H9 (cell line): Measurements from ENCODE around the gene MAP3K7. TPM values are rescaled to one million over a fixed set of nuclear protein-coding genes. Genes with fewer than 3 reads are reported as not detected.

ENCODE experiments used
- DNase-seq: peaks from one replicate; pipeline ENCODE4 v3.0.0-alpha.2; 2017
- H2AFZ ChIP-seq: one replicate; pipeline ENCODE4 v1.6.1; 2013; ENCODE audit warnings: mild to moderate bottlenecking, low read length, control low read depth, moderate library complexity
- H2AK5ac ChIP-seq: 2 replicates; pipeline ENCODE4 v1.6.1; 2013; ENCODE audit warnings: low read length, control low read depth, mixed read lengths; ENCODE audit not compliant: insufficient read length
- H2BK120ac ChIP-seq: one replicate; pipeline ENCODE4 v1.6.1; 2013; ENCODE audit warnings: low read depth, mild to moderate bottlenecking, low read length, control low read depth, inconsistent platforms; ENCODE audit not compliant: poor library complexity, severe bottlenecking
- H2BK12ac ChIP-seq: 2 replicates; pipeline ENCODE4 v1.6.1; 2013; ENCODE audit warnings: low read length, control low read depth, mixed read lengths, low read depth; ENCODE audit not compliant: insufficient read length
- H2BK15ac ChIP-seq: 2 replicates; pipeline ENCODE4 v1.6.1; 2013; ENCODE audit warnings: low read depth, low read length, control low read depth
- H2BK20ac ChIP-seq: one replicate; pipeline ENCODE4 v1.6.1; 2013; ENCODE audit warnings: low read depth, mild to moderate bottlenecking, low read length, control low read depth, inconsistent platforms; ENCODE audit not compliant: poor library complexity, severe bottlenecking
- H2BK5ac ChIP-seq: 2 replicates; pipeline ENCODE4 v1.6.1; 2013; ENCODE audit warnings: low read length, control low read depth, mixed read lengths; ENCODE audit not compliant: insufficient read length
- H3K14ac ChIP-seq: 2 replicates; pipeline ENCODE4 v1.6.1; 2013; ENCODE audit warnings: low read length, control low read depth; ENCODE audit not compliant: insufficient read depth
- H3K18ac ChIP-seq: 2 replicates; pipeline ENCODE4 v1.6.1; 2013; ENCODE audit warnings: low read depth, mild to moderate bottlenecking, mixed read lengths, low read length, control low read depth; ENCODE audit not compliant: insufficient read length
- H3K23ac ChIP-seq: 2 replicates; pipeline ENCODE4 v1.6.1; 2013; ENCODE audit warnings: low read length, control low read depth, mixed read lengths, low read depth; ENCODE audit not compliant: insufficient read length
- H3K23me2 ChIP-seq: 2 replicates; pipeline ENCODE4 v1.6.1; 2013; ENCODE audit warnings: low read depth, mild to moderate bottlenecking, mixed read lengths, low read length, control low read depth; ENCODE audit not compliant: insufficient read length, poor library complexity, severe bottlenecking
- H3K27ac ChIP-seq: 2 replicates; pipeline ENCODE4 v1.5.1; 2013; ENCODE audit warnings: low read length, control low read depth, mixed read lengths, low read depth; ENCODE audit not compliant: insufficient read length
- H3K27me3 ChIP-seq: 2 replicates; pipeline ENCODE4 v1.6.1; 2013; ENCODE audit warnings: low read length, control low read depth, inconsistent platforms; ENCODE audit not compliant: insufficient read depth
- H3K4ac ChIP-seq: 2 replicates; pipeline ENCODE4 v1.6.1; 2013; ENCODE audit warnings: low read depth, mild to moderate bottlenecking, control low read depth, inconsistent platforms, low read length, moderate library complexity
- H3K4me1 ChIP-seq: 2 replicates; pipeline ENCODE4 v1.6.1; 2013; ENCODE audit warnings: low read length, control low read depth, inconsistent platforms; ENCODE audit not compliant: insufficient read depth
- H3K4me2 ChIP-seq: 2 replicates; pipeline ENCODE4 v1.6.1; 2013; ENCODE audit warnings: low read length, control low read depth, mixed read lengths; ENCODE audit not compliant: insufficient read length, insufficient read depth
- H3K56ac ChIP-seq: 2 replicates; pipeline ENCODE4 v1.6.1; 2013; ENCODE audit warnings: low read depth, mild to moderate bottlenecking, mixed read lengths, low read length, control low read depth; ENCODE audit not compliant: insufficient read length
- H3K79me1 ChIP-seq: 2 replicates; pipeline ENCODE4 v1.6.1; 2013; ENCODE audit warnings: low read depth, mild to moderate bottlenecking, moderate library complexity, low read length, control low read depth, inconsistent platforms; ENCODE audit not compliant: insufficient read depth, poor library complexity, severe bottlenecking
- H3K79me2 ChIP-seq: 2 replicates; pipeline ENCODE4 v1.6.1; 2013; ENCODE audit warnings: low read length, control low read depth, inconsistent platforms; ENCODE audit not compliant: insufficient read depth
- H3K9ac ChIP-seq: 2 replicates; pipeline ENCODE4 v1.6.1; 2013; ENCODE audit warnings: low read length, control low read depth, mixed read lengths; ENCODE audit not compliant: insufficient read length; ENCODE audit errors: extremely low read depth
- H3K9me3 ChIP-seq: one replicate; pipeline ENCODE4 v1.6.1; 2013; ENCODE audit warnings: low read depth, low read length, inconsistent platforms; ENCODE audit not compliant: control insufficient read depth
- H3T11ph ChIP-seq: one replicate; pipeline ENCODE4 v1.6.1; 2013; ENCODE audit warnings: mild to moderate bottlenecking, low read length, control low read depth, inconsistent platforms
- H4K20me1 ChIP-seq: one replicate; pipeline ENCODE4 v1.6.1; 2013; ENCODE audit not compliant: control insufficient read depth, insufficient read length, insufficient read depth
- H4K5ac ChIP-seq: 2 replicates; pipeline ENCODE4 v1.6.1; 2013; ENCODE audit warnings: low read depth, mild to moderate bottlenecking, mixed read lengths, low read length, control low read depth; ENCODE audit not compliant: insufficient read length
- H4K8ac ChIP-seq: replicated peaks from 2 replicates; pipeline ENCODE4 v1.6.1; 2013; ENCODE audit warnings: low read length, control low read depth, mixed read lengths, low read depth; ENCODE audit not compliant: insufficient read length
- H4K91ac ChIP-seq: 2 replicates; pipeline ENCODE4 v1.6.1; 2013; ENCODE audit warnings: low read depth, mild to moderate bottlenecking, moderate library complexity, mixed read lengths, low read length, control low read depth; ENCODE audit not compliant: insufficient read length
- H3K27ac Mint-ChIP-seq, 3 experiments: 2 replicates in 2 of 3; 3 replicates in 1 of 3; pipeline ENCODE4 v1.8.0; 2020 to 2021; ENCODE audit warnings: mixed read lengths in 3 of 3, mild to moderate bottlenecking in 1 of 3, moderate library complexity in 1 of 3
- H3K27me3 Mint-ChIP-seq: 2 replicates; pipeline ENCODE4 v1.8.0; 2021; ENCODE audit warnings: low read depth, mild to moderate bottlenecking, moderate library complexity, mixed read lengths
- H3K36me3 Mint-ChIP-seq, 3 experiments: 2 replicates in 2 of 3; 3 replicates in 1 of 3; pipeline ENCODE4 v1.8.0; 2020 to 2021; ENCODE audit warnings: low read depth in 3 of 3, mixed read lengths in 3 of 3; ENCODE audit not compliant: insufficient read depth in 1 of 3
- H3K4me1 Mint-ChIP-seq, 2 experiments: 2 replicates each; pipeline ENCODE4 v1.8.0; 2020; ENCODE audit warnings: mixed read lengths in 2 of 2
- H3K4me3 Mint-ChIP-seq, 2 experiments: 2 replicates in 1 of 2; 3 replicates in 1 of 2; pipeline ENCODE4 v1.8.0; 2020 to 2021; ENCODE audit warnings: mild to moderate bottlenecking in 2 of 2, mixed read lengths in 2 of 2, moderate library complexity in 1 of 2
- H3K9me3 Mint-ChIP-seq, 2 experiments: 2 replicates in 1 of 2; 3 replicates in 1 of 2; pipeline ENCODE4 v1.8.0; 2020; ENCODE audit warnings: mild to moderate bottlenecking in 2 of 2, mixed read lengths in 2 of 2, moderate library complexity in 1 of 2
- WGBS: extraction: QIAGEN DNeasy Blood & Tissue Kit; methylation state at CpG from one replicate; pipeline ENCODE4 v1.1.7; 2013; ENCODE audit warnings: missing lambda C conversion rate, low lambda C conversion rate, mixed read lengths; ENCODE audit not compliant: insufficient read length; ENCODE audit errors: extremely low coverage; 5-methylcytosine and 5-hydroxymethylcytosine counted together
- total RNA-seq: library from RNA; stranded (reverse); gene quantifications from 2 replicates; pipeline ENCODE4 v1.2.1, GENCODE V29; 2021
- TF ChIP-seq, protein P1 (sequence below): fragments of 200-600 bp; sonication (generic); conservative IDR thresholded peaks from 3 replicates; pipeline ENCODE4 v1.8.0; 2021; ENCODE audit warnings: antibody characterized with exemption, mild to moderate bottlenecking

MAP3K7 gene
- total RNA-seq, 1 experiment from 2014 or later, result 31.3 TPM

- no peaks in the 10 kb centered on the region for H3K36me3 Mint-ChIP-seq
- H3K27ac ChIP-seq, result no peak overlapping the region
- H3K9me3 ChIP-seq, result no peaks in the 10 kb centered on the region
- no peaks in the 10 kb centered on the region for H3K9me3 Mint-ChIP-seq
- WGBS, result no CpG with 5 or more reads among the region's 2 CpGs
- no peak overlapping the region for H3T11ph ChIP-seq
- no peak overlapping the region for H2BK5ac ChIP-seq
- H3K4me1 Mint-ChIP-seq, result peaks cover 14 to 24% of the 10 kb centered on the region in 2 experiments
- H3K56ac ChIP-seq, result no peak overlapping the region
- no peaks in the 10 kb centered on the region for H3K79me1 ChIP-seq
- no peak overlapping the region for H4K5ac ChIP-seq
- TF ChIP-seq, protein P1, sequence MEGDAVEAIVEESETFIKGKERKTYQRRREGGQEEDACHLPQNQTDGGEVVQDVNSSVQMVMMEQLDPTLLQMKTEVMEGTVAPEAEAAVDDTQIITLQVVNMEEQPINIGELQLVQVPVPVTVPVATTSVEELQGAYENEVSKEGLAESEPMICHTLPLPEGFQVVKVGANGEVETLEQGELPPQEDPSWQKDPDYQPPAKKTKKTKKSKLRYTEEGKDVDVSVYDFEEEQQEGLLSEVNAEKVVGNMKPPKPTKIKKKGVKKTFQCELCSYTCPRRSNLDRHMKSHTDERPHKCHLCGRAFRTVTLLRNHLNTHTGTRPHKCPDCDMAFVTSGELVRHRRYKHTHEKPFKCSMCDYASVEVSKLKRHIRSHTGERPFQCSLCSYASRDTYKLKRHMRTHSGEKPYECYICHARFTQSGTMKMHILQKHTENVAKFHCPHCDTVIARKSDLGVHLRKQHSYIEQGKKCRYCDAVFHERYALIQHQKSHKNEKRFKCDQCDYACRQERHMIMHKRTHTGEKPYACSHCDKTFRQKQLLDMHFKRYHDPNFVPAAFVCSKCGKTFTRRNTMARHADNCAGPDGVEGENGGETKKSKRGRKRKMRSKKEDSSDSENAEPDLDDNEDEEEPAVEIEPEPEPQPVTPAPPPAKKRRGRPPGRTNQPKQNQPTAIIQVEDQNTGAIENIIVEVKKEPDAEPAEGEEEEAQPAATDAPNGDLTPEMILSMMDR, result no peak
- no peak overlapping the region for H3K23ac ChIP-seq
- H2AK5ac ChIP-seq, result no peak overlapping the region
- H4K8ac ChIP-seq, result no peak overlapping the region
- H3K4me2 ChIP-seq, result no peak overlapping the region
- no peak overlapping the region for H3K27ac Mint-ChIP-seq
- no peaks in the 10 kb centered on the region for H3K79me2 ChIP-seq
- H2BK15ac ChIP-seq, result no peak overlapping the region
- H3K9ac ChIP-seq, result no peak overlapping the region
- H3K18ac ChIP-seq, result no peak overlapping the region
- H4K20me1 ChIP-seq, result no peaks in the 10 kb centered on the region
- no peak overlapping the region for H2AFZ ChIP-seq
- H3K27me3 Mint-ChIP-seq, result no peaks in the 10 kb centered on the region
- no peak overlapping the region for H2BK120ac ChIP-seq
- H3K4ac ChIP-seq, result no peak overlapping the region
- no peaks in the 10 kb centered on the region for H3K27me3 ChIP-seq
- no peak overlapping the region for H2BK20ac ChIP-seq
- H4K91ac ChIP-seq, result no peak overlapping the region
- H3K23me2 ChIP-seq, result no peaks in the 10 kb centered on the region
- H2BK12ac ChIP-seq, result no peak overlapping the region
- DNase-seq, result no peak
- no peak overlapping the region for H3K4me3 Mint-ChIP-seq
- no peak overlapping the region for H3K14ac ChIP-seq
- H3K4me1 ChIP-seq, result no peaks in the 10 kb centered on the region
These were observed 117.0 kb downstream of the MAP3K7 start for GRCh38 chr6:90469906-90470305.
